WTC11 (cell line): Measurements from ENCODE around the gene DDIAS. TPM values are rescaled to one million over a fixed set of nuclear protein-coding genes. Genes with fewer than 3 reads are reported as not detected.

Experiments
- ATAC-seq: fragments of 200-7000 bp; cut with Tn5 transposase; 2 replicates; pipeline ENCODE4 v1.10.0; 2021; ENCODE audit warnings: mild to moderate bottlenecking, moderate library complexity
- CTCF ChIA-PET: fragments of 300-600 bp; sonication (Branson Sonifier 250); formaldehyde crosslinking; loops from one replicate; lab custom pipeline; 2021; ENCODE audit warnings: antibody characterized with exemption; lab: Charles Lee
- POLR2A ChIA-PET: fragments of 350-600 bp; sonication (Branson Sonifier 250); formaldehyde crosslinking; loops from one replicate; lab custom pipeline; 2021; ENCODE audit warnings: antibody characterized with exemption; lab: Charles Lee
- DNase-seq: peaks from one replicate; pipeline ENCODE4 v3.0.0; 2021; ENCODE audit warnings: low spot score
- H3K27ac Mint-ChIP-seq: 2 replicates; pipeline ENCODE4 v1.8.0; 2021; ENCODE audit warnings: mixed read lengths
- H3K27me3 Mint-ChIP-seq: 2 replicates; pipeline ENCODE4 v1.8.0; 2021; ENCODE audit warnings: low read depth, mild to moderate bottlenecking, moderate library complexity, mixed read lengths
- H3K36me3 Mint-ChIP-seq: 2 replicates; pipeline ENCODE4 v1.8.0; 2021; ENCODE audit warnings: mixed read lengths
- H3K4me1 Mint-ChIP-seq: 2 replicates; pipeline ENCODE4 v1.8.0; 2022; ENCODE audit warnings: mixed read lengths
- H3K4me3 Mint-ChIP-seq: 2 replicates; pipeline ENCODE4 v1.8.0; 2021; ENCODE audit warnings: mild to moderate bottlenecking, moderate library complexity, mixed read lengths
- H3K9me3 Mint-ChIP-seq: 2 replicates; pipeline ENCODE4 v1.8.0; 2021; ENCODE audit warnings: mixed read lengths
- ETV6 ChIP-seq: sonication (generic); formaldehyde crosslinking; IDR thresholded peaks from 2 replicates; pipeline ENCODE4 v1.8.1; 2022; ENCODE audit warnings: mild to moderate bottlenecking, missing genetic modification reagents
- FOXJ3 ChIP-seq: sonication (generic); formaldehyde crosslinking; IDR thresholded peaks from 2 replicates; pipeline ENCODE4 v1.9.0; 2021; ENCODE audit warnings: missing genetic modification reagents, mild to moderate bottlenecking, borderline replicate concordance
- GTF2I ChIP-seq: fragments of 250-450 bp; sonication (Bioruptor Pico); conservative IDR thresholded peaks from 2 replicates; pipeline ENCODE4 v1.4.0; 2021; ENCODE audit warnings: mild to moderate bottlenecking
- HMGA2 ChIP-seq: fragments of 250-450 bp; sonication (Bioruptor Pico); IDR thresholded peaks from 2 replicates; pipeline ENCODE4 v1.4.0; 2021; ENCODE audit warnings: mild to moderate bottlenecking, moderate library complexity
- NFYB ChIP-seq: sonication (generic); formaldehyde crosslinking; conservative IDR thresholded peaks from 2 replicates; pipeline ENCODE4 v1.8.0; 2022; ENCODE audit warnings: low read depth, missing genetic modification reagents
- NR3C1 ChIP-seq: sonication (generic); formaldehyde crosslinking; conservative IDR thresholded peaks from 2 replicates; pipeline ENCODE4 v1.8.1; 2023; ENCODE audit warnings: low read depth, mild to moderate bottlenecking, missing genetic modification reagents
- SP1 ChIP-seq: sonication (generic); formaldehyde crosslinking; conservative IDR thresholded peaks from 2 replicates; pipeline ENCODE4 v1.8.1; 2022; ENCODE audit warnings: missing genetic modification reagents
- ZNF121 ChIP-seq: sonication (generic); formaldehyde crosslinking; IDR thresholded peaks from 2 replicates; pipeline ENCODE4 v1.8.0; 2023; ENCODE audit warnings: missing genetic modification reagents
- ZNF232 ChIP-seq: sonication (generic); formaldehyde crosslinking; IDR thresholded peaks from 2 replicates; pipeline ENCODE4 v1.8.0; 2022; ENCODE audit warnings: mild to moderate bottlenecking, missing genetic modification reagents
- ZNF671 ChIP-seq: fragments of 250-450 bp; sonication (Bioruptor Pico); IDR thresholded peaks from 2 replicates; pipeline ENCODE4 v1.8.0; 2021; ENCODE audit warnings: mild to moderate bottlenecking
- total RNA-seq: library from RNA; stranded (reverse); gene quantifications from 3 replicates; pipeline ENCODE4 v1.2.3, GENCODE V29; 2021
- TF ChIP-seq, protein P1 (sequence below): fragments of 250-450 bp; sonication (Bioruptor Pico); IDR thresholded peaks from 2 replicates; pipeline ENCODE4 v1.9.0; 2021; ENCODE audit warnings: mild to moderate bottlenecking, borderline replicate concordance
- TF ChIP-seq, protein P2 (sequence below): sonication (generic); formaldehyde crosslinking; IDR thresholded peaks from 2 replicates; pipeline ENCODE4 v1.8.1; 2023; ENCODE audit warnings: mild to moderate bottlenecking, missing genetic modification reagents
- TF ChIP-seq, protein P3 (sequence below): sonication (generic); formaldehyde crosslinking; IDR thresholded peaks from 2 replicates; pipeline ENCODE4 v1.8.0; 2022; ENCODE audit warnings: missing genetic modification reagents
- TF ChIP-seq, protein P4 (sequence below): sonication (generic); formaldehyde crosslinking; conservative IDR thresholded peaks from 2 replicates; pipeline ENCODE4 v1.8.1; 2023; ENCODE audit warnings: mild to moderate bottlenecking, low read depth, missing genetic modification reagents, moderate library complexity
- TF ChIP-seq, protein P5 (sequence below): sonication (generic); formaldehyde crosslinking; IDR thresholded peaks from 2 replicates; pipeline ENCODE4 v1.8.0; 2023; ENCODE audit warnings: missing genetic modification reagents, mild to moderate bottlenecking, borderline replicate concordance
- TF ChIP-seq, protein P6 (sequence below): fragments of 250-450 bp; sonication (Bioruptor Pico); conservative IDR thresholded peaks from 2 replicates; pipeline ENCODE4 v1.9.0; 2021; ENCODE audit warnings: mild to moderate bottlenecking

Gene DDIAS
- total RNA-seq, 1 experiment from 2014 or later = 28.7 TPM

DNA sequence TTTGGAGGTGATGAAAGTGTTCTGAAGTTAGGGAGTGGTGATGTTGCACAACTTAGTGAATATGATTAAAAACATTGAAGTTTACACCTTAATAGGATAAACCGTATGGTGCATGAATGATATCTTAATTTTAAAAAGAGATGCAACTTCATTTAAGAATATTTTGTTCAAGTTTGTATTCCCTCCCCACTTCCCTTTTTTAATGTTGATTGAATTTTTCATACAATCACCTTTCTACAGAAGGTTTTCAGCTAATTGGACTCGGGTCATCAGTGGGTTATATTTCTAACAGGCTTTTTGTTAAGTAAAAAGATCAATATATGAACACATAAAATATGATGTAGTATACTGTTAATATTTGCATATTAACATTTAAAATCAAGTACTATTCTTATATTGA, 72.6 kb downstream of the DDIAS start:
- Mint-ChIP-seq H3K36me3 (no peaks in the 10 kb centered on the region), H3K27ac (no peak overlapping the region), H3K4me1 (no peaks in the 10 kb centered on the region), H3K4me3 (no peak overlapping the region)
- POLR2A ChIA-PET = no interaction called here
- DNase-seq (no peak), ATAC-seq (no peak)
- TF ChIP-seq, protein P1, sequence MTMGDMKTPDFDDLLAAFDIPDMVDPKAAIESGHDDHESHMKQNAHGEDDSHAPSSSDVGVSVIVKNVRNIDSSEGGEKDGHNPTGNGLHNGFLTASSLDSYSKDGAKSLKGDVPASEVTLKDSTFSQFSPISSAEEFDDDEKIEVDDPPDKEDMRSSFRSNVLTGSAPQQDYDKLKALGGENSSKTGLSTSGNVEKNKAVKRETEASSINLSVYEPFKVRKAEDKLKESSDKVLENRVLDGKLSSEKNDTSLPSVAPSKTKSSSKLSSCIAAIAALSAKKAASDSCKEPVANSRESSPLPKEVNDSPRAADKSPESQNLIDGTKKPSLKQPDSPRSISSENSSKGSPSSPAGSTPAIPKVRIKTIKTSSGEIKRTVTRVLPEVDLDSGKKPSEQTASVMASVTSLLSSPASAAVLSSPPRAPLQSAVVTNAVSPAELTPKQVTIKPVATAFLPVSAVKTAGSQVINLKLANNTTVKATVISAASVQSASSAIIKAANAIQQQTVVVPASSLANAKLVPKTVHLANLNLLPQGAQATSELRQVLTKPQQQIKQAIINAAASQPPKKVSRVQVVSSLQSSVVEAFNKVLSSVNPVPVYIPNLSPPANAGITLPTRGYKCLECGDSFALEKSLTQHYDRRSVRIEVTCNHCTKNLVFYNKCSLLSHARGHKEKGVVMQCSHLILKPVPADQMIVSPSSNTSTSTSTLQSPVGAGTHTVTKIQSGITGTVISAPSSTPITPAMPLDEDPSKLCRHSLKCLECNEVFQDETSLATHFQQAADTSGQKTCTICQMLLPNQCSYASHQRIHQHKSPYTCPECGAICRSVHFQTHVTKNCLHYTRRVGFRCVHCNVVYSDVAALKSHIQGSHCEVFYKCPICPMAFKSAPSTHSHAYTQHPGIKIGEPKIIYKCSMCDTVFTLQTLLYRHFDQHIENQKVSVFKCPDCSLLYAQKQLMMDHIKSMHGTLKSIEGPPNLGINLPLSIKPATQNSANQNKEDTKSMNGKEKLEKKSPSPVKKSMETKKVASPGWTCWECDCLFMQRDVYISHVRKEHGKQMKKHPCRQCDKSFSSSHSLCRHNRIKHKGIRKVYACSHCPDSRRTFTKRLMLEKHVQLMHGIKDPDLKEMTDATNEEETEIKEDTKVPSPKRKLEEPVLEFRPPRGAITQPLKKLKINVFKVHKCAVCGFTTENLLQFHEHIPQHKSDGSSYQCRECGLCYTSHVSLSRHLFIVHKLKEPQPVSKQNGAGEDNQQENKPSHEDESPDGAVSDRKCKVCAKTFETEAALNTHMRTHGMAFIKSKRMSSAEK (CRISPR knock-in tag) = no peak
- TF ChIP-seq, protein P2, sequence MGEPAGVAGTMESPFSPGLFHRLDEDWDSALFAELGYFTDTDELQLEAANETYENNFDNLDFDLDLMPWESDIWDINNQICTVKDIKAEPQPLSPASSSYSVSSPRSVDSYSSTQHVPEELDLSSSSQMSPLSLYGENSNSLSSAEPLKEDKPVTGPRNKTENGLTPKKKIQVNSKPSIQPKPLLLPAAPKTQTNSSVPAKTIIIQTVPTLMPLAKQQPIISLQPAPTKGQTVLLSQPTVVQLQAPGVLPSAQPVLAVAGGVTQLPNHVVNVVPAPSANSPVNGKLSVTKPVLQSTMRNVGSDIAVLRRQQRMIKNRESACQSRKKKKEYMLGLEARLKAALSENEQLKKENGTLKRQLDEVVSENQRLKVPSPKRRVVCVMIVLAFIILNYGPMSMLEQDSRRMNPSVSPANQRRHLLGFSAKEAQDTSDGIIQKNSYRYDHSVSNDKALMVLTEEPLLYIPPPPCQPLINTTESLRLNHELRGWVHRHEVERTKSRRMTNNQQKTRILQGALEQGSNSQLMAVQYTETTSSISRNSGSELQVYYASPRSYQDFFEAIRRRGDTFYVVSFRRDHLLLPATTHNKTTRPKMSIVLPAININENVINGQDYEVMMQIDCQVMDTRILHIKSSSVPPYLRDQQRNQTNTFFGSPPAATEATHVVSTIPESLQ (CRISPR knock-in tag) = no peak
- TF ChIP-seq, protein P3, sequence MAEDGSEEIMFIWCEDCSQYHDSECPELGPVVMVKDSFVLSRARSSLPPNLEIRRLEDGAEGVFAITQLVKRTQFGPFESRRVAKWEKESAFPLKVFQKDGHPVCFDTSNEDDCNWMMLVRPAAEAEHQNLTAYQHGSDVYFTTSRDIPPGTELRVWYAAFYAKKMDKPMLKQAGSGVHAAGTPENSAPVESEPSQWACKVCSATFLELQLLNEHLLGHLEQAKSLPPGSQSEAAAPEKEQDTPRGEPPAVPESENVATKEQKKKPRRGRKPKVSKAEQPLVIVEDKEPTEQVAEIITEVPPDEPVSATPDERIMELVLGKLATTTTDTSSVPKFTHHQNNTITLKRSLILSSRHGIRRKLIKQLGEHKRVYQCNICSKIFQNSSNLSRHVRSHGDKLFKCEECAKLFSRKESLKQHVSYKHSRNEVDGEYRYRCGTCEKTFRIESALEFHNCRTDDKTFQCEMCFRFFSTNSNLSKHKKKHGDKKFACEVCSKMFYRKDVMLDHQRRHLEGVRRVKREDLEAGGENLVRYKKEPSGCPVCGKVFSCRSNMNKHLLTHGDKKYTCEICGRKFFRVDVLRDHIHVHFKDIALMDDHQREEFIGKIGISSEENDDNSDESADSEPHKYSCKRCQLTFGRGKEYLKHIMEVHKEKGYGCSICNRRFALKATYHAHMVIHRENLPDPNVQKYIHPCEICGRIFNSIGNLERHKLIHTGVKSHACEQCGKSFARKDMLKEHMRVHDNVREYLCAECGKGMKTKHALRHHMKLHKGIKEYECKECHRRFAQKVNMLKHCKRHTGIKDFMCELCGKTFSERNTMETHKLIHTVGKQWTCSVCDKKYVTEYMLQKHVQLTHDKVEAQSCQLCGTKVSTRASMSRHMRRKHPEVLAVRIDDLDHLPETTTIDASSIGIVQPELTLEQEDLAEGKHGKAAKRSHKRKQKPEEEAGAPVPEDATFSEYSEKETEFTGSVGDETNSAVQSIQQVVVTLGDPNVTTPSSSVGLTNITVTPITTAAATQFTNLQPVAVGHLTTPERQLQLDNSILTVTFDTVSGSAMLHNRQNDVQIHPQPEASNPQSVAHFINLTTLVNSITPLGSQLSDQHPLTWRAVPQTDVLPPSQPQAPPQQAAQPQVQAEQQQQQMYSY (CRISPR knock-in tag) = no peak
- TF ChIP-seq ZNF121 (CRISPR knock-in tag) (no peak), NR3C1 (CRISPR knock-in tag) (no peak), ZNF232 (CRISPR knock-in tag) (no peak), ETV6 (CRISPR knock-in tag) (no peak), FOXJ3 (CRISPR knock-in tag) (no peak), NFYB (CRISPR knock-in tag) (no peak), ZNF671 (CRISPR knock-in tag) (no peak), SP1 (CRISPR knock-in tag) (no peak)
- TF ChIP-seq, protein P4, sequence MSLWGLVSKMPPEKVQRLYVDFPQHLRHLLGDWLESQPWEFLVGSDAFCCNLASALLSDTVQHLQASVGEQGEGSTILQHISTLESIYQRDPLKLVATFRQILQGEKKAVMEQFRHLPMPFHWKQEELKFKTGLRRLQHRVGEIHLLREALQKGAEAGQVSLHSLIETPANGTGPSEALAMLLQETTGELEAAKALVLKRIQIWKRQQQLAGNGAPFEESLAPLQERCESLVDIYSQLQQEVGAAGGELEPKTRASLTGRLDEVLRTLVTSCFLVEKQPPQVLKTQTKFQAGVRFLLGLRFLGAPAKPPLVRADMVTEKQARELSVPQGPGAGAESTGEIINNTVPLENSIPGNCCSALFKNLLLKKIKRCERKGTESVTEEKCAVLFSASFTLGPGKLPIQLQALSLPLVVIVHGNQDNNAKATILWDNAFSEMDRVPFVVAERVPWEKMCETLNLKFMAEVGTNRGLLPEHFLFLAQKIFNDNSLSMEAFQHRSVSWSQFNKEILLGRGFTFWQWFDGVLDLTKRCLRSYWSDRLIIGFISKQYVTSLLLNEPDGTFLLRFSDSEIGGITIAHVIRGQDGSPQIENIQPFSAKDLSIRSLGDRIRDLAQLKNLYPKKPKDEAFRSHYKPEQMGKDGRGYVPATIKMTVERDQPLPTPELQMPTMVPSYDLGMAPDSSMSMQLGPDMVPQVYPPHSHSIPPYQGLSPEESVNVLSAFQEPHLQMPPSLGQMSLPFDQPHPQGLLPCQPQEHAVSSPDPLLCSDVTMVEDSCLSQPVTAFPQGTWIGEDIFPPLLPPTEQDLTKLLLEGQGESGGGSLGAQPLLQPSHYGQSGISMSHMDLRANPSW (CRISPR knock-in tag) = no peak
- TF ChIP-seq, all 79 proteins: peak for 0
- CTCF ChIA-PET = interaction anchor here (1.4 kb wide), 1 partner anchor 107 kb away, joined by 3 read pairs; no protein-coding TSS in a partner anchor
- H3K27me3 Mint-ChIP-seq = no peaks in the 10 kb centered on the region
- H3K9me3 Mint-ChIP-seq = no peaks in the 10 kb centered on the region

DNA sequence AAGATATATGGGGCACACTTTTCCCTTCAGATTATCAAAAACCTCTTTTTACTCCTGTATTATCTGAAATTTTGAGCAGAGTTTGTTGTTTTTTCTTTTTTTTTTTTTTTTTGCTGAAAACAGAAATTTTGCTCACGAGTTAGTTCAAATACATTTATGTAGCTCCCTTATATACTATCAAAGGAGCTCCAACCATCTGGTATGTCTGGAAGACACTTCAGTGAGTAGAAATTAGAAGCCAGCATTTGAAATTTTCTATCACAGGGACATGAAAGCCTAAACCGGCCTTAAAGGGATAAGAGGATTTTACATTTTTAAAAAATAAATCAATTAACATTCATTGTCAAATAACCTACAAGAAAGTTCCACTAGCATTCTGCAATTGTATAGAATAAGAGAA, 73.3 kb downstream of the DDIAS start:
- ATAC-seq (no peak), DNase-seq (no peak)
- Mint-ChIP-seq H3K4me3 (no peak overlapping the region), H3K9me3 (no peaks in the 10 kb centered on the region), H3K4me1 (no peaks in the 10 kb centered on the region), H3K36me3 (no peaks in the 10 kb centered on the region), H3K27ac (no peak overlapping the region), H3K27me3 (no peaks in the 10 kb centered on the region)
- ChIA-PET CTCF (interaction anchor here (0.6 to 1.4 kb wide), 2 partner anchors 107 to 244 kb away, joined by 3 to 4 read pairs; no protein-coding TSS in a partner anchor), POLR2A (no interaction called here)
- TF ChIP-seq HMGA2 (no peak), GTF2I (no peak)
- TF ChIP-seq, protein P5, sequence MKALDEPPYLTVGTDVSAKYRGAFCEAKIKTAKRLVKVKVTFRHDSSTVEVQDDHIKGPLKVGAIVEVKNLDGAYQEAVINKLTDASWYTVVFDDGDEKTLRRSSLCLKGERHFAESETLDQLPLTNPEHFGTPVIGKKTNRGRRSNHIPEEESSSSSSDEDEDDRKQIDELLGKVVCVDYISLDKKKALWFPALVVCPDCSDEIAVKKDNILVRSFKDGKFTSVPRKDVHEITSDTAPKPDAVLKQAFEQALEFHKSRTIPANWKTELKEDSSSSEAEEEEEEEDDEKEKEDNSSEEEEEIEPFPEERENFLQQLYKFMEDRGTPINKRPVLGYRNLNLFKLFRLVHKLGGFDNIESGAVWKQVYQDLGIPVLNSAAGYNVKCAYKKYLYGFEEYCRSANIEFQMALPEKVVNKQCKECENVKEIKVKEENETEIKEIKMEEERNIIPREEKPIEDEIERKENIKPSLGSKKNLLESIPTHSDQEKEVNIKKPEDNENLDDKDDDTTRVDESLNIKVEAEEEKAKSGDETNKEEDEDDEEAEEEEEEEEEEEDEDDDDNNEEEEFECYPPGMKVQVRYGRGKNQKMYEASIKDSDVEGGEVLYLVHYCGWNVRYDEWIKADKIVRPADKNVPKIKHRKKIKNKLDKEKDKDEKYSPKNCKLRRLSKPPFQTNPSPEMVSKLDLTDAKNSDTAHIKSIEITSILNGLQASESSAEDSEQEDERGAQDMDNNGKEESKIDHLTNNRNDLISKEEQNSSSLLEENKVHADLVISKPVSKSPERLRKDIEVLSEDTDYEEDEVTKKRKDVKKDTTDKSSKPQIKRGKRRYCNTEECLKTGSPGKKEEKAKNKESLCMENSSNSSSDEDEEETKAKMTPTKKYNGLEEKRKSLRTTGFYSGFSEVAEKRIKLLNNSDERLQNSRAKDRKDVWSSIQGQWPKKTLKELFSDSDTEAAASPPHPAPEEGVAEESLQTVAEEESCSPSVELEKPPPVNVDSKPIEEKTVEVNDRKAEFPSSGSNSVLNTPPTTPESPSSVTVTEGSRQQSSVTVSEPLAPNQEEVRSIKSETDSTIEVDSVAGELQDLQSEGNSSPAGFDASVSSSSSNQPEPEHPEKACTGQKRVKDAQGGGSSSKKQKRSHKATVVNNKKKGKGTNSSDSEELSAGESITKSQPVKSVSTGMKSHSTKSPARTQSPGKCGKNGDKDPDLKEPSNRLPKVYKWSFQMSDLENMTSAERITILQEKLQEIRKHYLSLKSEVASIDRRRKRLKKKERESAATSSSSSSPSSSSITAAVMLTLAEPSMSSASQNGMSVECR (CRISPR knock-in tag) = no peak
- TF ChIP-seq, protein P6, sequence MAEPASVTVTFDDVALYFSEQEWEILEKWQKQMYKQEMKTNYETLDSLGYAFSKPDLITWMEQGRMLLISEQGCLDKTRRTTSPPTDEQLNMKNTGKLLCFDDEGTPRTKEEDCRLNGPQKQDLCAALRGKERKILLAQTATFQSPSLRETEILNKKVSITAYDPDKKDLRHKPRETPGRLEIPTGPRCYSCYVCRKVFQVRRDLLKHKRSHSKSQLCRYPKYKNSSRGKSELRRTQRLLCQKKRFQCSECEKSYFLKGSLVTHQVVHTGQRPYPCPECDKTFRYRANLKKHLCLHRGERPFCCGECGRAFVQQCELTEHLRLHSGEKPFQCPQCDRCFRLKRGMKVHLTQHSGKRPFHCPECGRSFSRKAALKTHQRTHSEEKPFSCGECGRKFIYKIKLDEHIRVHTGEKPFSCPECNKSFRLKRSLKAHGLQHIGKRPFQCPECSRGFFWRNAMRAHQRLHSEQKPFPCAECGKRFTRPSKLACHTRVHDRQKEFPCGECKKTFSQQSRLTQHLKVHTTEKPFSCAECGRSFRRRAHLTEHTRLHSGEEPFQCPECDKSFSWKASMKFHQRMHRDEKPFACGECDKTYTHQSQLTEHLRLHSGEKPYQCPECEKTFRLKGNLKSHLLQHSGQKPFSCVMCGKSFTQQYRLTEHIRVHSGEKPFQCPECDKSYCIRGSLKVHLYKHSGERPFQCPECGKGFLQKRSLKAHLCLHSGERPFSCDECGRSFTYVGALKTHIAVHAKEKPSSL (CRISPR knock-in tag) = no peak
